ENCODE results near the gene TRAPPC3.
A peak's percentile ranks its signal among the peaks of the same experiment; 100 is the strongest.
"Not testable (repeated sequence)": the region's sequence is repeated elsewhere in the genome, so short reads cannot be mapped to it uniquely, and the experiment has no call there.

Gene TRAPPC3

DNA sequence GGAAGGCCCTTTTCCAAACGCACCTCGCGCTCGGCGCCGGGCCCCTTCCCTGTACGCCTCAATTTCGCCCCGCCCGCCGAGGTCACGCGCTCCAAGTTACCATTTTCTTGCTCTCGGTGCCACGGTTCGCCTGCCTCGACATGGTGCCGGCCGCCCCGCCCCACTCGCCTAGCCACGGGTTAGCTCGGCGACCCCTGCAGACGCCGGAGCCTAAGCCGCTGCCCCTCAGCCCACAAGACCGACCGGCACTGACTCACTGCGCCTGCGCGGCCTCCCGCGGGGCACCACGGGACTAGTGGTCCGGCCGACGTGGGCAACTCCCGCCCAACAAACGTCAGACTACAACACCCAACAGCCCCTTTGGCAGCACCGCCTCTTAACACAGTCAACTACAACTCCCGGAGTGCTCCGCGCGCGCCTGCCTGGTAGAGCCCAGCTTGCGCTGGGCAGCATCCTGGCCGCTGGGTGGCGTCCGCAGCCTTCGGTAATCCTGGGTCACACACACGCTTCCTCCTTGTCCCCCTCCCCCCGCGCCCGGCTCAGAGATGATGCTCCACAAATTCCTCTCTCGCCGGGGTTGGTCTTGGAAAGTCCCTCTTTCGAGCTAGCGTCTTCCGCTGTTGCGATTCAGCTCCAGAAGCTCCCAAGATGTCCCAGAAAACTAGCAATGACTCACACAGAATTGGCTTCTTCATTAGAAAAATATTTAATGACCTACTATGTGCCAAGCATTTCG lies at the start of gene TRAPPC3:
Gene TRAPPC3, minus strand, starts transcription at position 250 of the 736 bp plus-strand sequence. Its CDS starts 108 bp downstream, at position 142.
- DNase-seq: peak; percentile 100

DNA sequence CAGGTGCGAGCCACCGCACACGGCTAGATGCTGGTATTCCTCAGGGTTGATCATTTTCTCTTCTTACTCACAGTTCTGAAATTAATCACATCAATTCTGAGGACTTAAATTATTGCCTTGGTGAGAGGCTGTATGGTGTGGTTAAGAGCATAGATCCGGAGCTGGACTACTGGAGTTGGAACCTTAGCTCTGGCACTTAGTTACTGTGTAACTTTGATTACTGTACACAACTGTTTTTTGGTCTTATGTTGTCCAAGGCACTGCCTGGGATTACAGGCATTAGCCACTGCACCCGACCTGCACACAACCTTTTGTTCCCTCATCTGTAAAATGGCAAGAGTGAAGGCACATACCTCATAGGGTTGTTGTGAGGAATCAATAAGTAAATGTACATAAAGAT lies 49.4 kb upstream of the TRAPPC3 start:
- no peak for DNase-seq

- DNase-seq: not testable (repeated sequence)
Measured at GRCh38 chr1:36196805-36197204, 47.5 kb upstream of the TRAPPC3 start.

DNA sequence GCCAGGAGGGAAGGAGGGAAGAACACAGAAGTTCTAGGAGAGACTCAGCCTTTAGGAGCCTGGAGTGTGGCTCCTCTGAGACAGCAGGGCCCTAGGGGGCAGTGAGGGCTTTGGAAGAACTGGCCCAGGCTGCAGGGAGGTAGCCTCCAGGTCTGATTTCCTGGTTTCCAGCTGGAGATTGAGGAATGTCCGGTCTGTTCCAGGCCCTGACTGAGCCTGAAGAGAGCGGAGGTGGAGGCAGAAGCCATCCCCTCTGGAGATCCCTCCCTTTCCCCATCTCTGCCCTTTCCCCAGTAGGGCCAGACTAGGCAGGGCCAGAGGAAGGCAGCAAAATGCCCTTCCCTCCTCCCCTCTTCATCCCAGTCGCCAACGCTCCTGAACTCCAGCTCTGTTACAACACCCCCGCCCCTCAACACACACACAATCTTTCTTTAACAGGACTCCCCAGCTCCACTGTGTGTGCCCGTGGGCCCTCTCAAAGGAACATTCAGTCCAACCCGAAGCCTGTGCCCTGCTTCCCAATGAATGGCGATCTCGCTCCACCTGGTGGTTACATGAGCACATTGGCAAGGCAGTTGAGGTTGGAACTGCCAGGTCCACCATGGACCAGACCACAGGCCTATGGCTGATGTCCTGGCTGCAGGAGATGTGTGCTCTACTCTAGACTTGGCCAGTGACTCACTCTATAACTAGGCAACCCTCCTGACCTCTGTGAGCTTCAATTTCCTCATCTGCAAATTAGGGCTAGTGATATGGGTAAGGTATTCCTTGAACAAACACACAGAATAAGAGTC lies 38.7 kb upstream of the TRAPPC3 start:
- peak; percentile 87 for DNase-seq

DNA sequence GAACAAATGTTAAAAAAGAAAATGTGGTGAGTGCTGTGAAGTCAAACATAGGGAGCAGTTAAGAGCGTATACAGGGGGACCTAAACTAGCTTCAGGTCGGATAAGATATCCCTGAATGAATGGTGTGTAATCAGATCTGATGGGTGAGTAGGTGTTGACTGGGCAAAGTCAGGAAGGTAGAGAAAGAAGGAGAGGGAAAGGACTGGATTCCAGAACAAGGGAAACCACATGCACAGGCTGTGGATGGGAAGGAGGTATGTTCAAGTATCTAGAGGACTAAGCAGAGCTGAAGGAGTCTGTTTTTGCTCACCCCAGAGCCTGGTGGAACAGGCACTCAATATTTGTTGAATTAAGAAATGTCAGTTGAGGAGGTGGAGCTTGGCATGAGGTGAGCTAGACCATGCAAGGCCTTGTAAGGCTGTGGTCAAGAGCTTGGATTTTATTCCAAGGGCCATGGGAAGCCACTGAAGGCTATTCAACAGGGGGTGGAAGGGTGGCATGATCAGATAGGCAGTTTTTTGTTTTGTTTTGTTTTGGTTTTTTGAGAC lies 34.1 kb upstream of the TRAPPC3 start:
- no peak for DNase-seq

DNA sequence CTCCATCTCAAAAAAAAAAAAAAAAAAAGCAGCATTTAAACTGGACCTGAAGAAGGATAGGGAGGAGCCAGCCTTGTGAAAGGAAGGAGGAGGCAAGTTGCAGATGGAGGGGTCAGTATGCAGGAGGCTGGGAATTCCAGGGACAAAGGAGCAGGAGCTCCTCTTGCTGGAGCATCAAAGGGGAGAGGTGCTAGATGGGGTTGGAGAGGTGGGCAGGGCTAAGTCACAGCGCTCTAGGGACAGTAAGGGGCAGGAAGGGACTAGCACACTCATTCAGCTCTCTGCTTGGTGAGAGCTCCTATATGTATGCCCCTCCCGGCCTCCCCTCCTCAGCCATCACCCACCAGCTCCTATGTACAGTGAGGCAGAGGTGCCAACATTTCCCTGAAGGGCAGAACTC lies 33.4 kb upstream of the TRAPPC3 start:
- DNase-seq: no peak

DNA sequence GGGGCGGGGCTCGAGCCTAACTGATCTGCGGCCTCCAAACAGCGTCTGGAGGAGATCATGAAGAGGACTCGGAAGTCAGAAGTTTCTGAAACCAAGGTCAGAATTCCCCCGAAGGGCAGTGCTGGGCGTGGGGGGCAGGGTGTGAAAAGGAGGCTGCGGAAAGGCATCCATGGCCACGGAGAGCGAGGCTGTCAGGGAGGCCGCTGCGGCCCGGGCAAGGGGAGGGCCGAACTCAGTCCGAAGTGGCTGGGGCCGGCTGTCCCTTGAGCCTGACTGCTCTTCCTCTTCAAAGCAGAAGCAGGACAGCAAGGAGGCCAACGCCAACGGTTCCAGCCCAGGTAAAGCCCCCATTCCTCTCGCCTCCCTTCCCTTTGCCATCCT lies 29.9 kb upstream of the TRAPPC3 start:
- no peak for DNase-seq

- no peak for DNase-seq
Measured at GRCh38 chr1:36178471-36179219, 29.4 kb upstream of the TRAPPC3 start.

GRCh38 chr1:36177589-36178431 lies 28.5 kb upstream of the TRAPPC3 start:
- no peak for DNase-seq

GRCh38 chr1:36176106-36176949 lies 27.0 kb upstream of the TRAPPC3 start:
- DNase-seq: no peak

DNA sequence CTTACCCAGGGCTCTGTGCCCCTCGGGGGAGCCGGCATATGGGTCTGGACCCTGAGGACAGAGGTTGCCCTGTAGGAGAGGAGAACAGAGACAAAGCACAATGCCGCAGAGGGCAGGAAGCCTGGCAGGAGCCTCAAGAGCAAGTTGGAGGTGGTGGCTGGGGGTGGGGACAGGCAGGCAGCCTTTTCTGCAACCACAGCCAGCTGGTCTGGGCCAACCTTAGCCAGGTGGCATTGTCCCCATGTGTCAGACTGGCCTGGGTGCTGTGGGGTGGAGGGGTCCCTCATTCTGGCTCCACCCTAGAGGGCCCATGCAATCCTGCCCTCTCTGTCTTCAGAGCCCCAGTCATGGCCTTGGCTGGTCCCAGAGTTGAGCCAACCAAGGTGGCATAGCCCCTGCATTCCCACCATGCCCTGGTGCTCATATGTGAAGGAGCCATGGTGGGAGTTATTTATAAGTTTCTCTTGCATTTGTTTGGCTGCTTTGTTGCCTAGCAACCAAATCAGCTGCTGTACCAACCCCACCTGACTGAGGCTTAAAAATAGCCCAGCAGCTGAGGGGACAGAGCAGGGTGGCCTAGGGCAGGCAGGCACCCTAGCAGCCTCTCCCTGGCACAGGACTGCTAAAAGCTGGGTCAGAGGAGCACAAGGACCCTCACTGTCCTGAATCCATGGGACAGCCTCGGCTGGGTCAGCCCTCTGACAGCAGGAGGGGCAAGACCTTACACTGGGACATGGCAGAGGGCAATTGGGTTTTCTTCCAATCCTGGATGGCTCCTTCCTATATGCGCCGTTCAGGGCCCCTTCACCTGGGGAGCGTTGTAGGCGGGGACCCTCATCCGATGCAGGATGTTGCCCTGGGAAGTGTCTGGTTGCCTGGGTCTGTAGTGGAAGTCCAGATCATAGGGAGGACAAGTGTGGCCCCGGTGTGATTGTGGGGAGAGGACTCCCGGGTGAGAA lies 26.1 kb upstream of the TRAPPC3 start:
- peak; percentile 40 for DNase-seq

GRCh38 chr1:36174713-36175112 lies 25.4 kb upstream of the TRAPPC3 start:
- DNase-seq: no peak

DNA sequence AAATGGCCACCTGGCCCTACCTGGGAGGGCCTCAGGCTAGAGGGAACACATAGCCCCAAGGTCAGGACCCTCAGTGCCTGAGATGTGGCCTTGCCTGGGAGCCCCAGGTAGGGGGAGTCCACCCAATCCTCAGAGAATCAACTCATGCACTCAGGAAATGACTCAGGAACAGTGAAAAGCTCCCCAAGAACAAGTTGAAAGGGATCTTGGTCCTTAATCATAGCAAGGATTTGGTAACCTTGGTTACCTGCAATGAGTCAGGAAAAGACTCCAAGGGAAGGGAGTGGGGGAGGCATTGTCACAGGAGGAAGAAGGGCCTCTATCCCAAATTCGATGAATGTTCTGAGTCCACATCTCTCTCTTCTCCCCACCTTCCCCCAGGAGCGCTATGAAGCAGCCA lies 23.7 kb upstream of the TRAPPC3 start:
- DNase-seq: no peak

- DNase-seq: no peak
Measured at GRCh38 chr1:36172017-36172747, 22.9 kb upstream of the TRAPPC3 start.

DNA sequence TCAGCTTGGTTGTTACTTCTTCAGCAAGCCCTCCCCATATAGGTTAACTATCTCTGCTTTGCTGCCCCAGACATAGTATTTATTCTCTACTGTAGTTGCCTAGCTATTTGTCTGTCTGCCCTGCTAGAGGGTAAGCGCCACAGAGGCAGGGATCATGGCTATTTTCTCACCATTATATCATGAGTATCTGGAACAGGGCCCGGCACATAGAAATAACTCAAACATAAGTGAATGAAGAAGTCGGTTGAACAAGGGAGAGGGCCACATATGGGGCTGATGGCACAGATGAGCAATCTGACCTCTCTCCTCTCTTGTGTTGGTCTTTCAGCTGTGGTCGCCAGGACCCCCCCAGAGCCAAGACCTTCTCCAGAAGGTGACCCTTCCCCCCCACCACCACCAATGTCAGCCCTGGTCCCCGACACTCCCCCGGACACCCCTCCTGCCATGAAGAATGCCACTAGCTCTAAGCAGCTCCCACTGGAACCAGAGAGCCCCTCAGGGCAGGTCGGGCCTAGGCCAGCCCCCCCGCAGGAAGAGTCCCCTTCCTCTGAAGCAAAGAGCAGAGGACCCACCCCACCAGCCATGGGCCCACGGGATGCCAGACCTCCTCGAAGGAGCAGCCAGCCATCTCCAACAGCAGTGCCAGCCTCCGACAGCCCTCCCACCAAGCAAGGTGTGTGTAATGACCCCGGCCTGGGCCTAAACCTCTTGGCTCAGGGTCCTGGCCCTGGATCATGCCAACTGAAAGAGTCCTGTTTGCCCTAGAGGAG lies 21.5 kb upstream of the TRAPPC3 start:
- DNase-seq: no peak

DNA sequence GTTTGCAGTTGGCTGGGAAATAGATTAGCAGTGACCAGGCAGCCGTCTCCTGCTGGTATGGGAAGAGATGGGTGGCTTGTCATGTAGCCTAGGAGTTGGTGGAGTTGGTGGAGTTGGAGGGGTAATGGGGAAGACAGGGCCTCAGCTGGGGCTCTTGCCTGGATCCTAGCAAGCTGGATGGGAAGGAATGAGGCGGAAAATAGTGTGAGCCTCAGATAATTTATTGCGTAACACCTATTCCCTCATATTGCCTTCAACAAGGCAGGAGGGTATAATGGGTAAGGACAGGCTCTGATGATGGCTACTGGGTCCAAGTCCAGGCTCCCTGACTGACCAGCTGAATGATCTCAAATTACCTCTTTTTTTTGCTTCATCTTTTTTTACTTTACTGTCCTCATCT lies 19.2 kb upstream of the TRAPPC3 start:
- no peak for DNase-seq

GRCh38 chr1:36166938-36167905 lies 17.9 kb upstream of the TRAPPC3 start:
- no peak for DNase-seq

All from CD4-positive, alpha-beta T cell treated with Interleukin-15 for 1 hour (primary cell).